ENCODE measurements around the gene MIER3.
A peak's percentile ranks its signal among the peaks of the same experiment; 100 is the strongest.

The MIER3 gene

GRCh38 chr5:56962286-56962685, 10.4 kb upstream of the MIER3 start:
- intact Hi-C loops (cut with DNase I) = no loop called here
- DNase-seq = no peak

- no peak for DNase-seq
- intact Hi-C loops (cut with DNase I) = no loop called here
Observed at GRCh38 chr5:56961746-56962145, 9.8 kb upstream of the MIER3 start.

- intact Hi-C loops (cut with DNase I) = no loop called here
- DNase-seq = no peak
Observed at GRCh38 chr5:56959326-56959725, 7.4 kb upstream of the MIER3 start.

DNA sequence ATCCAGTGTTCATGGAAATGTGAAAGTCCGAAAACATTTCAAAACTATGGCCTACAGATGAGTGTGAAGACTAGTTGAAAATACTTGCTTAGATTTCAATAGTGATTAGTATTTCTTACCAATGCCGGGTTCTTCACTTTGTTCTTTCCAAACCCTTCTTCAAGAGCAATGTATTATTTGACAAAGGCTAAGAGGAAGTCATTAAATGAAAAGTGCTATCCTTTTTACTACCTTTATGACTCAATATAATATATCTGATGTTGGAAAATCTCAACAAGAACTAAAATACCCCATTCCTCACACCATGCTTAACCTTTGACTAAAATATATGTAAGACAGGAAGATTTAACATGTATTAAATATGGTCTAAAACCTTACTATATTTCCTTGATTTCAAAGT, 6.7 kb upstream of the MIER3 start:
- intact Hi-C loops (cut with DNase I) = no loop called here
- DNase-seq = no peak

DNA sequence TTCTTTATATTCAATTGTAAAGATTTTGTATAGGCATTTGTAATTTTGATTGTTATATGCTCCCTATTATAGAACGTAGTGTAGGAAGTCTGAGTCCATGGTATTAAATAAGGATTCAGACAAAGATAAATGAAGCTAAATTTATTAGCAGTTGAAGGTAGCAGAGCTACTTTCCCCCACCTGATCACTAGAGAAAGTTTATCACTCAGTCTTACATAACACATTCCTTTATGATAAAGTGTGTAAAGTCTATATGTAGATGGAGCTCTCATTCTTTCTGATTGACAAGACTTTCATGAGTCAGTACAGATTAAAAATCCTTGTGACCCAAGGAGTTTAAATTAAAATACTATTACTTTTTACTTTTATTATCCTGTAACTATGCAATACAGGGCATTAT, 2.3 kb upstream of the MIER3 start:
- intact Hi-C loops (cut with DNase I) = loop anchor here (5.0 kb wide), 1 partner anchor 42 kb away; no protein-coding TSS in a partner anchor
- DNase-seq = no peak

GRCh38 chr5:56951126-56951945, 587 bp downstream of the MIER3 start:
- DNase-seq = peak in 39 of 42 donors; percentile 1 to 65 (median 35)
- intact Hi-C loops (cut with DNase I) = loop anchor here (5.0 kb wide), 1 partner anchor 39 kb away; no protein-coding TSS in a partner anchor

- DNase-seq = peak; percentile 35 to 88 (median 72)
- intact Hi-C loops (cut with DNase I) = loop anchor here (5.0 kb wide), 1 partner anchor 38 kb away; no protein-coding TSS in a partner anchor
Observed at GRCh38 chr5:56950626-56951125, 1.2 kb downstream of the MIER3 start.

GRCh38 chr5:56947052-56947451, 4.9 kb downstream of the MIER3 start:
- intact Hi-C loops (cut with DNase I) = no loop called here
- no peak for DNase-seq

GRCh38 chr5:56941981-56942380, 9.9 kb downstream of the MIER3 start:
- intact Hi-C loops (cut with DNase I) = no loop called here
- DNase-seq = no peak

DNA sequence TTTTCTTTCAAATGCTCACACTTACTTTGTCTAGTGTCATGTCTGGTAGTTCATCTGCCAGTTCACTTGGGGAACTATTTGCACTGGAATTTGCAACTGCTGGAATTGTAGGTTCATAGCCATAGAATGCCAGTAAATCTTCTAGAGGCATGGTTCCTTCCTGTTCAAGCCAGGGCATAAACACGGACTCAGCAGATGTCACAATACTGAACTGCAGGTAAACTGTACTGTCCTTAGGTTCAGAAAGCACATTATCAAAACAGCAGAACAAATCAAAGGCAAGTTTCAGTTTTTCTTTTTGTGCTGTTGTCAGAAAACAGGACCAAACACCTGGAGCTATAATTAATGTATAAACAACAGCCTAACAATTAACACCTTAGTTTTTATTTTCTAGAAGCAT, 13.1 kb downstream of the MIER3 start:
- intact Hi-C loops (cut with DNase I) = no loop called here
- no peak for DNase-seq

DNA sequence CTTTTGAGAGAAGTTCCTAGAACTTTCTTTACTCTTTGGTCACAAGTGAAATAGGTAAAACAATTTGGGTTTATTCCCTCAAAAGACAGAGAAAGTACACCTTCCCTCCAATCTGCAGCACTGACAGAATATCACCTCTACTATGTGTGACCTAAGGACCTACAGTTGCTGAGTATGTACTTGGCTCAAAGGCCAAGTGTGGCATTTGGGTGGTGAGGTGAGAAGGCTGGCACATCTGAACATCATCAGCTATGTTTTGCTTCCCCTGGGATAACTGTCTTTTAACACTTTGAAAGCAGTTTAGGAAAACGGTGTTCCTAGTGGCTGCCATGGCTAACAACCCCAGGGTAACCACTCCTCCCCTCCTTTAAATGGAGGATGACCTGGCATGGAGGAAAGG, 17.6 kb downstream of the MIER3 start:
- intact Hi-C loops (cut with DNase I) = no loop called here
- DNase-seq = no peak

- intact Hi-C loops (cut with DNase I) = no loop called here
- no peak for DNase-seq
Observed at GRCh38 chr5:56922922-56923321, 29.0 kb downstream of the MIER3 start.

GRCh38 chr5:56919942-56920662, 31.8 kb downstream of the MIER3 start:
- DNase-seq = no peak
- intact Hi-C loops (cut with DNase I) = no loop called here

DNA sequence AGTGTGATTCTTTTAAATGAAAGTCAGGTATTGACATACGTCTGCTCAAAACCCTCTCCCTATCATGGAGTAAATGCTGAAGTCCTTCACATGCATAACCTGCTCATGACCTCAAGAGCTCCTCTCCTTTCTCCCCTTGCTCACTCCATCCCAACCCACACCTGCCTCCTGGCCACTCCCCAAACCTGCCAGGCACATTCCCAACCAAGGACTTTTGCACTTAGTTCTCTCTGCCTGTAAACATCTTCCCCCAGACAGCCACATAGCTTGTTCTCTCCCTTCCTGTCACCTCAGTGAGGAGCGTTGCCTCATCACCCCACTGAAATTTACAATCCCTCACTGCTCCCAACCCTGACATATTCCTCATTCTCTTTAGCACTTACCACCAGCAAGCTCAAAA, 33.9 kb downstream of the MIER3 start:
- no peak for DNase-seq
- intact Hi-C loops (cut with DNase I) = no loop called here

DNA sequence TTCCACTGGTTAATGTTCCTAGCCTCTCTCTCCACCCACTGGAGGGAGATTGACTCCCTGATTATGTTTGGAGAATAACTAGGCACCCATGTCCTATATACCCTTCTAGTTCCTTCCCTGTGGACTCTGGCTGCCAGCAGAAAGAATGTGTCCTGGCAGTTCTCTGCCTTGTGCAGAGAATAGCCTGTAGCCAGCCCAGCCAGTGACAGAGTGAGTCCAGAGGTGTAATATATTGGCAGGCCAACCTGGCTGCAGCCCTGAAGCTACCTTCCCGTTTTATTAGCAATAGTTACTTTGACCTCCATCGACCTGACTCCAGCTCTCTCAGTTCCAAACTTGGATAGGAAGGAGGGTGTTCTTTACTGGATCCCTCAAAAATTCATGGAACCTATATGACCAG, 34.4 kb downstream of the MIER3 start:
- DNase-seq = no peak
- intact Hi-C loops (cut with DNase I) = no loop called here

DNA sequence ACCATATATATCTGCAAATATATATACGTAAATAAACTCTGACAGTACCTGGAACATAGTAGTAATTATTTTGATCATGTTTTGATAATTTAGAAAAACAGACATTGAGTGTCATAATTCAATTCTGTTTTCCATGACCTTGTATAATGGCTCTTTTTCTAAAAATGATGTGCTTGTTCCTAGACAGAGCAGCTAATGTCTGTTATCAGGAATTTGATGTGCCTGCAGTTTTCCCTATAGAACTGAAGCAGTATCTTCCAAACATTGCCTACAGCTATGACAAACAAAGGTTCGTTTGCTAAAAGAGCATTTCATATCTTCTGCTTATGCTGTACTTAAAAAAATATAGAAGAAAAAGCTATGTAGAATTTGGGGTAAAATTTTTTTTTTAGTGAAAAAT, 37.2 kb downstream of the MIER3 start:
- intact Hi-C loops (cut with DNase I) = loop anchor here (5.0 kb wide), 1 partner anchor 38 kb away; the partner anchor contains the start of gene MIER3
- no peak for DNase-seq

- intact Hi-C loops (cut with DNase I) = loop anchor here (5.0 kb wide), 1 partner anchor 39 kb away; the partner anchor contains the start of gene MIER3
- no peak for DNase-seq
Observed at GRCh38 chr5:56913766-56914165, 38.2 kb downstream of the MIER3 start.

GRCh38 chr5:56910210-56910965, 41.5 kb downstream of the MIER3 start:
- DNase-seq = peak in 40 of 42 donors; percentile 7 to 66 (median 36)
- intact Hi-C loops (cut with DNase I) = loop anchor here (5.0 kb wide), 1 partner anchor 42 kb away; the partner anchor contains the start of gene MIER3

Measured in head of caudate nucleus (tissue), 42 donors.